Tibial artery (tissue), 4 donors: ENCODE data around the gene AFF4.
"Not testable (repeated sequence)": the region's sequence is repeated elsewhere in the genome, so short reads cannot be mapped to it uniquely, and the experiment has no call there.

ENCODE experiments used
- DNase-seq, 2 donors: peaks; one replicate each; pipeline ENCODE4 v3.0.0-alpha.2; 2019
- H3K27ac ChIP-seq, 2 donors: fragments of 200-600 bp; sonication (generic) in 1 of 2; 1 replicate in 1 of 2; 2 replicates in 1 of 2; pipeline ENCODE4 v1.5.1; 2018 to 2019; ENCODE audit warnings: mild to moderate bottlenecking in 1 of 2
- H3K27me3 ChIP-seq, 2 donors: fragments of 200-600 bp; sonication (generic) in 1 of 2; one replicate each; pipeline versions ENCODE4 v1.5.1 to v1.6.0; 2016 to 2019
- H3K36me3 ChIP-seq, 3 donors: fragments of 200-600 bp; sonication (generic) in 2 of 3; one replicate each; pipeline ENCODE4 v1.5.1; 2016 to 2019; ENCODE audit warnings: mild to moderate bottlenecking in 2 of 3
- H3K4me1 ChIP-seq, 4 donors: fragments of 200-600 bp; sonication (generic) in 2 of 4; 1 replicate in 3 of 4; 2 replicates in 1 of 4; pipeline ENCODE4 v1.5.1; 2016 to 2019
- H3K4me3 ChIP-seq, 2 donors: fragments of 200-600 bp; sonication (generic) in 1 of 2; 1 replicate in 1 of 2; 2 replicates in 1 of 2; pipeline ENCODE4 v1.5.1; 2018 to 2019; ENCODE audit warnings: mild to moderate bottlenecking in 2 of 2
- H3K9me3 ChIP-seq, 3 donors: fragments of 200-600 bp; sonication (generic) in 1 of 3; one replicate each; pipeline ENCODE4 v1.5.1; 2016 to 2019
- CTCF ChIP-seq, 2 experiments: fragments of 200-600 bp in 1 of 2; fragments of 450-650 bp in 1 of 2; IDR thresholded peaks; one replicate each; pipeline ENCODE4 v1.5.1; 2017 to 2019; ENCODE audit warnings: antibody characterized with exemption in 2 of 2, mild to moderate bottlenecking in 1 of 2, moderate library complexity in 1 of 2
- intact Hi-C: fragments of 100-400 bp; cut with DNase I; formaldehyde crosslinking; loops from one replicate; pipeline ENCODE4 v1.15.0; 2023; ENCODE audit warnings: low total_unique reads

Gene AFF4

DNA sequence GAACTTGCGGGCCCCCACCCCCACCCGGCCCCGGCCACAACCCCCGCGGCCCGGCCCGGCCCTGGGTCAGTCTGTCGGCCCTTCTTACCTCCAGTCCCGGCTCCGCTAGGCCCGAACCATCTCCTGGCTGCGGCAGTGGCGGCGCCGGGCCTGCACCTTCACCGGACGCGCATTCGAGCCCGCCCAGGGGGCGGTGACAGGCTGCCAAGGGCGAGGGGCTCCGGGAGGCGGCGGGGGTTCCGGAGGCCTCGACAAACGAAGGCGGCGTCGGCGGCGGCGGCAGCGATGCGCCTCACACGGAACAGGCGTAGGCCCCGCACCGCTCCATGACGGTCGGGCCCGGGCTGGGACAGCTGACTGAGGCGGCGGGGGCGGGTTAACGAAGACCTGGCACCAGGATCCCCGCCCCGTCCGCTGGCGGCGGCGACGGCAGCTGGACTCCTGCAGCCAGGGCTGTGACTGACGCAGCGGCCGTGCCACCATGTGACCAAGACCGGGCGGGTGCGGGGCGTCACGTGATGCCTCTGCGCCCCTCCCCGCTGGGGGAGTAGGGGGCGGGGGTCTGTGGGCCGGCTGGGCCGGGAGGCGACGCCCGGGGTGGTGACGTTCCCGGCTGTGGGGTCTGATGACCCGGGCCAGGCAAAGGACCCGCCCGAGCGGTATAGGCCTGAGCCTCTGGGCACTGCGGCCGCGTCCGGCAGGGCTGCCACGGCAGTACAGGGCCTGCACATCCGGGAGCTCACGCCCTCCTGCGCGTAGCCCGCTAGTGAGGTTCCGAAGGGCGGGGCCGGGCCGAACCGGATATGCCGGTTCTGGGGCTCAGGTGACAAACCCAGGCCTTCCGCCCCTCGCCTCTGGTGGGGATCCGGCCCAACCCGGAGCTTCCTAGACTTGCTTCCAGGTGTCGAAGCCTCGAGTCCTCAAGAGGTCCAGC is at the start of gene AFF4:
TSS of gene AFF4 (minus strand) at position 464 of the 934 bp plus-strand sequence. CDS start 26,445 bp downstream, outside the sequence.
- intact Hi-C loops, result loop anchor here (2.0 to 10.0 kb wide), 2 partner anchors 61 to 89 kb away; partner anchors contain the start of genes HSPA4 and ZCCHC10

GRCh38 chr5:133008455-133008854 is 45.0 kb upstream of the AFF4 start:
- H3K9me3 ChIP-seq, DNase-seq, H3K4me3 ChIP-seq, H3K27ac ChIP-seq, H3K27me3 ChIP-seq, intact Hi-C loops: not testable (repeated sequence)
- H3K4me1 ChIP-seq, result peaks cover 0 to 15% (median 0%) of the 10 kb centered on the region in 4 donors
- H3K36me3 ChIP-seq, result peaks cover 15 to 41% (median 20%) of the 10 kb centered on the region in 3 donors

More for the DNA sequence above, at the start of gene AFF4:
- Histone ChIP-seq H3K27me3 (no peaks in the 10 kb centered on the region), H3K9me3 (no peaks in the 10 kb centered on the region), H3K27ac (peak within 1 kb of the TSS; percentile 99), H3K4me1 (peaks cover 0 to 42% (median 24%) of the 10 kb centered on the region in 4 donors), H3K36me3 (no peaks in the 10 kb centered on the region), H3K4me3 (peak within 1 kb of the TSS; percentile 70 to 91)
- DNase-seq, result peak; percentile 96 to 98
- peak in 1 of 2 experiments; percentile 19 for TF ChIP-seq CTCF (IDR thresholded peaks at IDR 0.05)

DNA sequence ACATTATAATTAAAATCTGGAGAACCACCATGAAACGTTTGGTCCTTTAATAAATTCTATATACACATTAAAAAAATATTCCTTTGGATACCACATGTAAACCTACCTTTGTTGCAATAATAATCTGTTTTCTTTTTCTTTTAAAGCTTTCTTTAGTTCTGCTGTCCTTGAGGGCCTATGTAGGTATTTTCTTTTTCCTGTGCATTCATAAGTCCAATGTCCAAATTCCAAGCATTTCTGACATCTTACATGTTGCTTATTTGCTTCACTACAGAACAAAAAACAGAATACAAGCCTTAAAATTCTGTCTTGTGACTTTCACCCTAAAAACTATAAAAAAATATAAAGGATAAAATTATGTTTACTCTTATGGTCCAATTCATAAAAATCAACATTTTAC is 43.2 kb upstream of the AFF4 start:
- DNase-seq, result no peak
- peaks cover 0 to 15% (median 0%) of the 10 kb centered on the region in 4 donors for H3K4me1 ChIP-seq
- no peak for TF ChIP-seq CTCF (IDR thresholded peaks at IDR 0.05)
- no peaks in the 10 kb centered on the region for H3K27me3 ChIP-seq
- no peaks in the 10 kb centered on the region for H3K9me3 ChIP-seq
- no peak overlapping the region for H3K27ac ChIP-seq
- no peak overlapping the region for H3K4me3 ChIP-seq
- peaks cover 15 to 55% (median 20%) of the 10 kb centered on the region in 3 donors for H3K36me3 ChIP-seq
- intact Hi-C loops, result no loop called here

- no peak overlapping the region for H3K4me3 ChIP-seq
- peaks cover 0 to 24% (median 2%) of the 10 kb centered on the region in 4 donors for H3K4me1 ChIP-seq
- H3K27me3 ChIP-seq, result no peaks in the 10 kb centered on the region
- no peak overlapping the region for H3K27ac ChIP-seq
- intact Hi-C loops, result no loop called here
- no peak for DNase-seq
- no peak for TF ChIP-seq CTCF (IDR thresholded peaks at IDR 0.05)
- no peaks in the 10 kb centered on the region for H3K9me3 ChIP-seq
- peaks cover 0 to 34% (median 6%) of the 10 kb centered on the region in 3 donors for H3K36me3 ChIP-seq
Measured at GRCh38 chr5:132999246-132999645, 35.8 kb upstream of the AFF4 start.

DNA sequence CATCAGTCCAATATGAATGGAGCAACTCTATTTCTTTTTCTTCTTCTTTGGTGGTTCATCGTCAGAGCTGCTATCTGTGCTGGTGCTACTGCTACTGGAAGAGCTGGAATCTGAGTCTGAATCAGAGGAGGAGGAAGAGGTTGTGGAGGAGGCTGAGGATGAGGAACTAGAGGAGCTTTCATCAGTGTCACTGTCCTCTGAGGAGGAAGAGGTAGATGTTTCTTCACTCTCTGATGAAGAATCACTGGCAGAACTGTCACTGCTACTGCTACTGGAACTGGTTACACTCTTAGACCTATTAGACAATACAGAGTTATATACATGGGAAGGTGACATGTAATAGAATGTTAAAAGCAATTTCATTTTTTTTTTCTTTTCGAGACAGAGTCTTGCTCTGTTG is 35.1 kb upstream of the AFF4 start:
- Histone ChIP-seq H3K27ac (peak overlapping the region in 1 of 2 donors; percentile 13), H3K9me3 (no peaks in the 10 kb centered on the region), H3K27me3 (no peaks in the 10 kb centered on the region), H3K36me3 (peaks cover 0 to 28% (median 0%) of the 10 kb centered on the region in 3 donors), H3K4me3 (no peak overlapping the region), H3K4me1 (peaks cover 0 to 17% (median 2%) of the 10 kb centered on the region in 4 donors)
- no peak for TF ChIP-seq CTCF (IDR thresholded peaks at IDR 0.05)
- DNase-seq, result no peak
- intact Hi-C loops, result no loop called here

GRCh38 chr5:132996307-132996706 is 32.9 kb upstream of the AFF4 start:
- H3K36me3 ChIP-seq, result peaks cover 0 to 12% (median 0%) of the 10 kb centered on the region in 3 donors
- no peak overlapping the region for H3K27ac ChIP-seq
- intact Hi-C loops, result no loop called here
- no peak overlapping the region for H3K4me3 ChIP-seq
- DNase-seq, result no peak
- H3K4me1 ChIP-seq, result peaks cover 0 to 17% (median 2%) of the 10 kb centered on the region in 4 donors
- no peak for TF ChIP-seq CTCF (IDR thresholded peaks at IDR 0.05)
- no peaks in the 10 kb centered on the region for H3K9me3 ChIP-seq
- H3K27me3 ChIP-seq, result no peaks in the 10 kb centered on the region
